Measurements from ENCODE around the gene CDIP1. TPM values are rescaled to one million over a fixed set of nuclear protein-coding genes. Genes with fewer than 3 reads are reported as not detected.
A peak's percentile ranks its signal among the peaks of the same experiment; 100 is the strongest.

Gene CDIP1
- total and polyA plus RNA-seq, 9 of the 15 experiments (the other 6 are each of a cell fraction or from before 2014, with no cell fraction given), result 0.29 TPM; not detected in 8

GRCh38 chr16:4572715-4573114 lies 34.1 kb upstream of the CDIP1 start:
- peaks cover 17 to 55% of the 10 kb centered on the region in 2 experiments for H3K27me3 ChIP-seq (ENCODE audit: control insufficient read depth in 2 of 2, insufficient read depth in 2 of 2, low read length in 2 of 2)
- H3K9me3 ChIP-seq (replicated peaks; ENCODE audit: control insufficient read depth, insufficient read depth, low read depth, low read length), result no peaks in the 10 kb centered on the region
- no peak for FAIRE-seq
- DNase-seq (ENCODE audit: extremely low read depth in 1 of 4, low spot score in 3 of 4), result peak; percentile 11 to 29 (median 20)
- BruUV-seq (replicated peaks), result no TSS peak
- no peak overlapping the region for H3K4me2 ChIP-seq (ENCODE audit: insufficient read depth, low read length)
- no peak overlapping the region for H3K9ac ChIP-seq (ENCODE audit: insufficient read depth in 1 of 2, low read depth in 2 of 2, low read length in 2 of 2)
- H3K4me1 ChIP-seq (replicated peaks in 1 of 2; ENCODE audit: control insufficient read depth in 2 of 2, insufficient read depth in 2 of 2, low read length in 2 of 2), result no peaks in the 10 kb centered on the region
- no peak overlapping the region for H3K27ac ChIP-seq (ENCODE audit: extremely low read depth, low read depth, low read length)
- in situ Hi-C loops (cut with MboI) (no loop called here), intact Hi-C loops (cut with micrococcal nuclease) (no loop called here)
- peak; percentile 48; the same call in 1 of the 3 replicates for ATAC-seq
- H4K20me1 ChIP-seq (replicated peaks; ENCODE audit: control insufficient read depth, insufficient read depth, low read length), result no peaks in the 10 kb centered on the region
- CTCF ChIA-PET (ENCODE audit: low intra/inter-chr PET ratio), result no interaction called here
- H3K79me2 ChIP-seq (ENCODE audit: control insufficient read depth, insufficient read depth, low read length), result no peaks in the 10 kb centered on the region
- POLR2A ChIA-PET, result interaction anchor here (1.4 kb wide), 1 partner anchor 8 kb away, joined by 3 read pairs; no protein-coding TSS in a partner anchor
- H3K9me1 ChIP-seq (ENCODE audit: control insufficient read depth, insufficient read depth, low read length), result no peaks in the 10 kb centered on the region
- peak; percentile 51; the same call in 1 of the 2 replicates for TF ChIP-seq ATF3 (IDR thresholded peaks at IDR 0.05)
- no peak for TF ChIP-seq ATF3 (CRISPR knock-in tag; conservative IDR thresholded peaks at IDR 0.05)
- no peak for TF ChIP-seq ZNF696 (CRISPR knock-in tag; conservative IDR thresholded peaks at IDR 0.05)
- TF ChIP-seq DPF2 (IDR thresholded peaks at IDR 0.05), result 0 out of 2 replicates have a peak, but pooled peaks have one; percentile 17
- TF ChIP-seq ZNF707 (CRISPR knock-in tag; conservative IDR thresholded peaks at IDR 0.05), result no peak
- TF ChIP-seq CTBP1 (IDR thresholded peaks at IDR 0.05; ENCODE audit: borderline replicate concordance), result no peak
- no peak for TF ChIP-seq TAL1 (IDR thresholded peaks at IDR 0.05)
- 0 out of 2 replicates have a peak, but pooled peaks have one; percentile 8 for TF ChIP-seq JUND (IDR thresholded peaks at IDR 0.05; ENCODE audit: borderline replicate concordance, low read depth, low read length)
- no peak for TF ChIP-seq JUND (tag; IDR thresholded peaks at IDR 0.05; ENCODE audit: borderline replicate concordance, low read depth, low read length)
- TF ChIP-seq NFE2 (IDR thresholded peaks at IDR 0.05; ENCODE audit: low read depth), result 0 out of 2 replicates have a peak, but pooled peaks have one; percentile 15
- TF ChIP-seq HDAC1 (IDR thresholded peaks at IDR 0.05), result no peak
- no peak for TF ChIP-seq STAG1 (CRISPR knock-in tag; IDR thresholded peaks at IDR 0.05; ENCODE audit: borderline replicate concordance)
- no peak for TF ChIP-seq SMARCA4 (IDR thresholded peaks at IDR 0.05)
- TF ChIP-seq PHTF2 (CRISPR knock-in tag; IDR thresholded peaks at IDR 0.05), result no peak
- TF ChIP-seq MCM2 (IDR thresholded peaks at IDR 0.05; ENCODE audit: low read depth), result no peak
- no peak for TF ChIP-seq ZBTB9 (CRISPR knock-in tag; IDR thresholded peaks at IDR 0.05)
- H3K36me3 ChIP-seq (ENCODE audit: control insufficient read depth, insufficient read depth, low read length), result no peaks in the 10 kb centered on the region
- H3K4me3 ChIP-seq, result no peak overlapping the region
- WGBS (ENCODE audit: insufficient coverage, low coverage, missing lambda C conversion rate), result 13% methylated on average over 4 of the region's 4 CpGs
- no peak overlapping the region for H2AFZ ChIP-seq (ENCODE audit: low read depth, low read length)
